GM21423 (cell line): ENCODE data around the gene DNAH11.
"Not testable (repeated sequence)": the region's sequence is repeated elsewhere in the genome, so short reads cannot be mapped to it uniquely, and the experiment has no call there.

ENCODE experiments used
- ATAC-seq: cut with Tn5 transposase; IDR thresholded peaks from one replicate; pipeline ENCODE4 v1.9.1; 2021; ENCODE audit warnings: mild to moderate bottlenecking, moderate library complexity; ENCODE audit not compliant: unreplicated experiment

DNAH11 gene

DNA sequence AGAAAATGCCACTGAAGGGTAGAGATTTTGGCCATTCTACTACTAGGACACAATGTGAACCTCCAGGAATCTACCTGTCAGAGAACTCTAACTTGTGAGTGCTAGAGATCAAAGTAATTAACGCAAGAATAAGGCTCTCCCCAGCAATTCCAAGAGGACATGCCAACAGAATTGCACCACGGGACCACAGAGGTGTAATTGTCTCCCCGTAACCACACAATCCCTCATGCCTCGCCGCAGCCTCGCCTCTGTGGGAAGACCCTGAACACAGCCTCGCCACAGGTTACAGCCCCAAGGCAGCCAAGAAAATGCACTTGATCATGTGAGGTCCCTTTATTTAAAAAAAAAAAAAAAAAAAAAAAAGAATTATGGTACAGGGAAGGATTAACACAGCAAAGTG lies 373.3 kb downstream of the DNAH11 start:
- no peak for ATAC-seq

DNA sequence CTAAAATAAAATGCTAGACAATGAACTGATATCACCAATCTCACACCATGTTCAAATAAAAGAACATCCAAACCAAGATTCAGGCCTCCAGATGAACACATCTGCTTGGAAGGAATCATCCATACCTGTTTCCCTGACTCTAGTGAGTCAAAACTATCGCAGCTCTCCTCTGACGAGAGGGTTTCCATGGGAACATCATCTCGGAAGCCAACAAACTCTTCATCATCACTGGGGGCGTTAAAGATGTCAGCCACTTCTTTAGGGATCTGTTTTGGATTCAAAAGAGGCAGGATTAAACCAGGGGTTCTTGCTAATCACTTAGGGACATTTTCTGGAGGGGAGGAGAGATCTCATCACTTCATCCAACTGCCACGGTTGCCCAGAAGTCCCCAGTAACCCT lies 373.8 kb downstream of the DNAH11 start:
- ATAC-seq = no peak

DNA sequence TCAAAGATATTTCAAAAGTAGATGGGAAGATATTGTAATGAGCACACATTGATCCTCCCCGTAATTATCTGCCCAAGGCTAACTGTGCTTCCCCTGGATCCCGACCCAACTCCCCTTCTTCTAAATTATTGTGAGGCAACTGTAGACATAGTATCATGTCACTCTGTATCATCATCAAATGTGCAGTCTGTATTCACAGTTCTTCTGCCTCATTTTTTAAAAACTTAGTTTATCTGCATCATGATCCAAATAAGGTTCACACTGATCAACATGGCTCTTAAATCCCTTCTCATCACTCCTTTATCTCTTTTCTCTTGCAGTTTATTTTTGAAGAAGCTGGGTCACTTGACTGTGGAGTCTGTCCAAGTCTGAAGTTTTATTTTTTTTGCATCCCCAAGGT lies 375.4 kb downstream of the DNAH11 start:
- no peak for ATAC-seq

DNA sequence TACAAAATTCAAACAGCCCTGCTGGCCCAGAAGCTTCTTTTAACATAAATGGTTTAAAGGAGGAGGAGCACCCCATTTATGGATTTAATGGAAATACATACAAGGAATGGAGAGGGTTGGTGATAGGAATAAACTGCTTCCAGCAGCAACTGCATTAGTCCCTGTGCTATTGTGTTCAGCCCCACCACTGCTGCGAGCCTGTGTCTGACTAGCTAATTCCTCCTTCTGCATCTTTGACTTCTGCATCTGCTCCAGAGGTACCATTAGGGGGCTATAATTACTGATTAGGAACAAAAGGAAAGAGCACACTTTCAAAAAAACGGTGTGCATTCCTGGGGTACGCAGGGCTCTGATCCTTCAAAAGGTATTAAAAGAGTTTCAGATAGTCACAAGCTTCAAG lies 378.1 kb downstream of the DNAH11 start:
- ATAC-seq = no peak

DNA sequence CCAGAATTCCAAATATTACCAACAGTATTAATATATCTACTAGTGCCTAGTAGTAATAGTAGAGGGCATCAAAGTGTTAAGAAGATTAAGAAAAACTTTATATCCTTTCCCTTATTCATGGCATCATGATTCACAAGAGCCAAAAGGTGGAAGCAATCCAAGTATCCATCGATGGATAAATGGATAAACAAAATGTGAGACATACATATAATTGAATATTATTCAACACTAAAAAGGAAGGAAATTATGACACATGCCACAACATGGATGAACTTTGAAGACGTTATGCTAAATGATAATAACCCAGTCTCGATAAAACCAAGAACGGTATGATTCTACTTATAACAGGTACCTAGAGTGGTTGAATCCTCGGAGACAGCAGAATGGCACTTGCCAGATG lies 379.8 kb downstream of the DNAH11 start:
- no peak for ATAC-seq

DNA sequence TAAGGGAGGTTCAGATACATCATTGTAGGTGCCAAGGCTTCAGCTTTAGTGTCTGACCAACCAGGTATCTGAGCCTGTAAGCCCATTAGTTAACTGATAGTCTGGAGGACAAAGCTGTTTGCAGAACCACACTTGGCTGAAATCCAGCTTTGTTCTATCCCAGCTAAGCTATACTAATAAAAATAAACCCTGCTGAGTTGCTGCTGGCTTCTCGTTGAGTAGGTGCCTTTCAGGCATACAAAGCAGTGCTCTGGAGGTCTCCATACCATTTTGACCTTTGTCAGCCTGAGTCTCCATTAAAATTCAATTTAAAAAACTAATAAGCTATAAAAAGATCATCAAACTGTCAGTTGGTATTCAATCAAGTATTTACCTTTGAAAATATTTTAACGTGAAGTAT lies 380.8 kb downstream of the DNAH11 start:
- ATAC-seq = no peak

DNA sequence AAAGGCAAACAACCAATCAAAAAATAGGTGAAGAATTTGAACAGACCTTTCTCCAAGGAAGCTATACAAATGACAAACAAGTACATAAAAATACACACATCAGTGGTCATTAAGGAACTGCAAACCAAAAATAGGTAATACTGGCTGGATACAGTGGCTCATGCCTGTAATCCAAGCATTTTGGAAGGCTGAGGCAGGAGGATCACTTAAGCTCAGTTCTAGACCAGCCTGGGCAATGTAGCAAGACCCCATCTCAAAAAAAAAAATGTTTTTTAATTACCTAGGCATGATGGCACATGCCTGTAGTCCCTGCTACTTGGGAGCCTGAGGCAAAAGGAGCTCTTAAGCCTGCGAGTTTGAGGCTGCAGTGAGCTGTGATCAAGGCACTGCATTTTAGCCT lies 383.6 kb downstream of the DNAH11 start:
- ATAC-seq = no peak

DNA sequence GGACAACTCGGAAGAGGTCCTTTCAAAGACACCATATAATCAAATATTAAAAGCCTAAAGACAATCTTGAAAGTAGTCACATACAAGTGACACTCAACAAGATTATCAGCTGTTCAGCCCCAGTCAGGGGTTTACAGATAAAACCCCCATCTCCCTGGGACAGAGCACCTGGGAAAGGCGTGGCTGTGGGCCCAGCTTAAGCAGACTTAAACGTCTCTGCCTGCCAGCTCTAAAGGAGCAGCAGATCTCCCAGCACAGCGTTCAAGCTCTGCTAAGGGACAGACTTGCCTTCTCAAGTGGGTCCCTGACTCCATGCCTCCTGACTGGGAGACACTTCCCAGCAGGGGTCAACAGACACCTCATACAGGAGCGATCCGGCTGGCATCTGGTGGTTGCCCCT lies 384.9 kb downstream of the DNAH11 start:
- no peak for ATAC-seq

DNA sequence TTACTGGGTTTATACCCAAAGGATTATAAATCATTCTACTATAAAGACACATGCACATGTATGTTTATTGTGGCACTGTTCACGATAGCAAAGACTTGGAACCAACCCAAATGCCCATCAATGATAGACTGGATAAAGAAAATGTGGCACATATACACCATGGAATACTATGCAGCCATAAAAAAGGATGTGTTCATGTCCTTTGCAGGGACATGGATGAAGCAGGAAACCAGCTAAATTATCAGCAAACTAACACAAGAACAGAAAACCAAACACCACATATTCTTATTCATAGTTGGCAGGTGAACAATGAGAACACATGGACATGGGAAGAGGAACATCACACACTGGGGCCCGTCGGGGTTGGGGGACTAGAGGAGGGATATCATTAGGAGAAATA lies 390.5 kb downstream of the DNAH11 start:
- ATAC-seq = not testable (repeated sequence)

DNA sequence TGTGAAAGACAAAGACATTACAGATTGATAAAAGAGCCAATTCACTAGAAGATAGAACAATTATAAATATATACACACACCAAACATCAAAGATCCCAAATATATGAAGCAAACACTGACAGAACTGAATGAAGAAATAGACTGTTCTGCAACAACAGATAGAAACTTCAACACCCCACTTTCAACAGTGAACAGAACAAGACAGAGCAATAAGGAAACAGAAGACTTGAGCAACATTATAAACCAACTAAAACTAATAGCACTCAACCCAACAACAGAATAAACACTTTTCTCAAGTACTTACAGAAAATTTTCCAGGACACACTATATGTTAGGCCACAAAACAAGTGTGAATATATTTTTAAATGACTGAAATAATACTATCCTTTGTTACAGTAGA lies 392.0 kb downstream of the DNAH11 start:
- no peak for ATAC-seq

DNA sequence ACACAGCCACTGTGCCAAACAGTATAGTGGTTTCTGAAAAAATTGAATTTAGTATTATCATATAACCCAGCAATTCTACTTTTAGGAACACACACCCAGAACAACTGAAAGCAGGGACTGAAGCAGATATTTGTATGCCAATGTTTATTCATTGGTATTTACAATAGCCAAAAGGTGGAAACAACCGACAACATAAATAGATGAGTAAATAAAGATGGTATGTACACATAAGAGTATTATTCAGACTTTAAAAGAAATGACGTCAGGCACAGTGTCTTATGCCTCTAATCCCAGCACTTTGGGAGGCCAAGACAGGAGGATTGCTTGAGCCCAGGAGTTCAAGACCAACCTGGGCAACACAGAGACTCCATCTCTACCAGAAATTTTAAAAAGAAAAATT lies 395.6 kb downstream of the DNAH11 start:
- no peak for ATAC-seq

DNA sequence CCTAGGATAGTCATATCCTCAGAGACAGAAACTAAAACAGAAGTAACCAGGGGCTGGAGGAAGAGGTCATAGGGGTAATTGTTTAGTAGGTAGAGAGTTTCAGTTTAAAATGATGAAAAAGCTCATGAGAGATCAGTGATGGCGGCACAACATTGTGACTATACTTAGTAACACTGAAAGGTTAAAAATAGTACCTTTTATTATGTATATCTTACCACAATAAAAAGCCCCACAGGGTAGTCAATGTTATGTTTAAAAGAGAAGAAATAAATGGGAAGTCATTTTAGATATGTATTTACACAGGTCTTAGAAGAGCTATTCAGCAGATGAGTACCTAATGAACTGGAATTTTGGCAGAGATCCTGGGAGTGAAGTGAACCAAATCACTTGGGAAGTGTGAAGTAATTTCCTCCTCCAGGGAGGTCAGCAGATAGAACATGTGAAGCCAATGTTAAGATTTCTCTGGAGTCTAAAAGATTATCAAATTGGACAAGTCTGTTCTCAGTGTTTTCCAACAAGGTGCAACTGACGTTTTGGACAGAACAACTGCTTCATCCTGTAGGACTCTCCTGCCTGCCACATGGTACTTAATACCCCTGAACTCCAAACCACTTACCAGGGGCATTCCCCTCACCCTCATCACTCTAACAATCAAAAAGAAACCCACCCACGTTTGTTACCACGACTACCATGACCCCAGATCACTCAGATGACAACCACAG lies 396.5 kb downstream of the DNAH11 start:
- ATAC-seq = peak; percentile 64

DNA sequence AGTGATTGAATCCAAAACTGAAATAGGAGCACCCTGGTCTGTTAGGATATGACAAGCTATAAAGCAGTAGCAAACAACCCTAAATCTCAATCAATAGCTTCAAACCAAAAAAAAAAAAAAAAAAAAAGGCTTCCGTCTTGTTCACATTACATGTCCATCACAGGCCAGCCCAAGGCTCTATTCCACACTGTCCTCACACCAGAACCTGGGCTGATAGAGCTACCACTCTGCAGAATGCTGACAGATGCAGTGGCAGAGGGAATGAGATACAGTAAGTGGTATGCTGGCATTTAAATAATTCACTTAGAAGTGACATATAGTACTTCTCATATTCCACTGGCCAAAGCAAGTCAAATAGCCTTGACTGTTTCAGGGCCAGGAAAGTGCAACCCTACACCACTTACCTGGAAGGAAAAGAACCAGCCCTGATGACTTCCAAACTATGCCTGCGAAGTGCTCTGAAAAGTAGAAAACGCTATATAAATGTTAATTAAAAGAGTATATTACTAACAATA lies 397.1 kb downstream of the DNAH11 start:
- ATAC-seq = no peak

DNA sequence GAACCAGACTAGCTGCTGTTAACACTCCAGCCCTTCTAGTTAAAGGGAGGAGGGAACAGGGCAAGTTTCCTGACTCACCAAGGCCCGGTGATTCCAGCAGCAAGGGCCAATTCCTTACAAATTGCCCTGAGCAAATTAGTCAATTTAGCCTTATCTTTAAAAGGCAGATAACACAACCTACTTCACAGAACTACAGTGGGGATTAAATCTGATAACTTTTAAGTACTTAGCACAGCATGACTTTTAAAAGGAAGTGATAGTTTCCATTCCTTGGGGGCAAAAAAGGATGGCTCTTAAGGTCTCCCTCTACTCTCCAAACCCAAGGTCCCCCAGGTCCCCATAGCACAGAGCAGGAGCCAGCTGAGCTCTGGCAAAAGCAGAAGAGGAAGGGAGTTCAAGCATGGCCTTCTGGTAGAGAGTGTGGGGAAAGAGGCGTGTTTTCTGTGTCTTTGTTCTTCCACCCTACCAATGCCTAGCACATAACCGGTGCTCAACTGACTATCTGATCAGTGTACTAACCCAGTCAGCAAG lies 398.8 kb downstream of the DNAH11 start:
- ATAC-seq = peak; percentile 24

DNA sequence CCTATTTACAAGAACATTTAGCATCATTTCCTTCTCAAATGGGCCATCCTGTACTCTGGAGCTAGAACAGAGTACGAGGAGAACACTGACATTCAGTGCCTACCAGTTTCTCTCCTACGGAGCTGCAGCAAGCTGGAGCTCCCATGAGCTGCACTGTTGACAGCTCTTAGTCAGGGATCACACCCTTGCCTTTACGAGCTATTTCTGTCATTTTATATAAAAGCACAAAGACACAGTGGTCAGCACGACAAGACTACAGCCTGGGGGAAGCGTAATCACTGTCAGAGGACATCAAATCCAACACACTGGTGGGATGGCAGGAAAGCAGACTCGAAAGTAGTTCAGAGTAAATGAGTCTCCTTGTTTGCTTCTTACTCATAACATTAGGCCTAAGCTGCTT lies 400.1 kb downstream of the DNAH11 start:
- ATAC-seq = no peak

DNA sequence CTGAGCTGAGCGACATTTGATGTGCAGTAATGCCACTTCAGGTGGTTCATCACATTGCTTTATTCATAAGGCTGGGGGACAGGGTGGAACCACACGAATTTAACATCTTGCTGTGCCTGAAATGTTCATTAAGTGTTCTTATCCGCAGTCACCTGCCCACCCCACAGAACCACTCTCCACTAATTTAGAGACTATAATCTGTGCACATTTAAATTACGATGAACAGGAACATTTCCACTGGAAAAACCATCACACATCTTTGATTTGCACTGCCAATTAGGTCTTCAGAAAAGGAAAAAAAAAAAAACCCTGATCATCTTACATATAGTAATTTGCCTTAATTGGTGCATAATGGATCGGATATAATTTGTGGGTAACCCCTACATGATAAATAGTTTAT lies 400.6 kb downstream of the DNAH11 start:
- ATAC-seq = no peak

DNA sequence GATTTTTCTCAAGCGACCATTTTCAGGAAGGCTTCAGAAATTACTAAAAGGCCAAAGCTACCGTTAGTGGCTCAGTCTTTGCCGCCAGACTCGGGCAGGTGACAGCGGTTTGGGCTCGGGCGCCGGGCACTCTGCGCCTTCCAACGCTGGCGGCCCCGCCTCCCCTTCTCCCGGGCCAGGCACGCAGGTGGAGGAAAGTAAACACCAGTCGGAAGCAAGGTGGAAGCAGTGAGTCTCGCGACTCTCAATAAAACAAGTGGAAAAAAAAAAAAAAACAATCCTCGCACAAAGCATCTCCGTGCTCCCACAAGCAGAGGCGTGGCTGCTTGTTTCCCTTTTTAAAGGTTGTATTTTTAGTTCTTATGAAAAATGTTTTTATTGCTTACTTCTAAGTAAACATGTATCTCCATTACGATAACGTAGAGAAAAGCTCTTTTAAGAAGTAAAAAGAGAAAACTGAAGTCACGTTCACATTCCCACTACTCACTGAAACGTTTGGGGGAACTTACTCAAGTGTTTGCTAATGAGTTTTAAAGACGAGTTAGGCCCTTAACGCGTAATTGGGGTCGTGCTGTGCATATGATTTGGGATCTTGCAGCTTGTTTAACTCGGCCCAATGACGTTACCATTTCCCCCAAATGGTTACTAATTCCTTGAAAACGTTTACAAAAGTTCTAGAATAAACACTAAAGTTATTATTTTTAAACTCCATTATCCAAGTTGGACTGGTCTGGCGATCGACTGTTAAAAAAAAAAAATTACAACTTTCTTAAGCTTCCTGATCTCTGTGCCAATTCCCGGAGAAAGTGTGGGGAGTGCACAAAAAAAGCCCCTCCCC lies 402.0 kb downstream of the DNAH11 start:
- no peak for ATAC-seq

DNA sequence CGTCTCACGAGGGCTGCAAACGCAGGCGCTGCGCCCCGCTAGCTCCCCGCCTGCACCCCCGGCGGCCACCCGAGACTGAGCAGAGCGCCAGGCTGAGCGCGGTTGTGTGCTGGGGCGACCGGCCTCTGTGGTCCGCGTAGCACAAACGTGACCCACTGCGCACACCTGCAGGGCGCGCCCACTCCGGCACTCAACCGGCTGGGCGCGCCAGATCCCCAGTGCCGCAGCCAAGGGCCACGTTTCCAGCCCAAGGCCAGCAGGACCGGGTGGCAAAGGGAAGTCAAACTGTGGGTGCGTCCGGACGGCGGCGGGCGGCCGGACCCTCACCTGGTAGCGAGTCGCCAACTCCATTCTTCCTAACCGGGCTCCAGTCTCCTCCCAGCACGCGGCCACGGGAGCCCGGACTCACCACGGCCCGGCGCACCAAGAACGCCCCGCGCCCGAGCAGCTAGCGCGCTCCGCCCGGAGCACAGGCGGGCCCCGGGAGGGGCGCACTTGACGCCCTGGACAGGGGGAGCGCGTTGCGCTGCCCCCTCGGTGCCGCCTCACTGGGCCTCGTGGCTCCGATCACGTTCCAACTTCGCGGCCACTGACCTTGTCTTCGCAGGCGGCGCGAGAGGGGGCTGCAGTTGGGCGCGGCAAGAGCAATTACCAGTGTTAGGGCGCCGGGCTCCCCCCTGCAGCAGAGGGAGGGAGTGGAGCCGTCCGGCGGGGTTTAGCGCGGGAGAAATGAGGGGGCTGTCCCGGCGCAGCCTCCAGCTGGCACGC lies 402.8 kb downstream of the DNAH11 start, which contains the start of gene CDCA7L:
Gene CDCA7L (minus strand): TSS at position 446 of the 768 bp plus-strand sequence. CDS start 95 bp downstream, at position 351.
- ATAC-seq = peak; percentile 74

DNA sequence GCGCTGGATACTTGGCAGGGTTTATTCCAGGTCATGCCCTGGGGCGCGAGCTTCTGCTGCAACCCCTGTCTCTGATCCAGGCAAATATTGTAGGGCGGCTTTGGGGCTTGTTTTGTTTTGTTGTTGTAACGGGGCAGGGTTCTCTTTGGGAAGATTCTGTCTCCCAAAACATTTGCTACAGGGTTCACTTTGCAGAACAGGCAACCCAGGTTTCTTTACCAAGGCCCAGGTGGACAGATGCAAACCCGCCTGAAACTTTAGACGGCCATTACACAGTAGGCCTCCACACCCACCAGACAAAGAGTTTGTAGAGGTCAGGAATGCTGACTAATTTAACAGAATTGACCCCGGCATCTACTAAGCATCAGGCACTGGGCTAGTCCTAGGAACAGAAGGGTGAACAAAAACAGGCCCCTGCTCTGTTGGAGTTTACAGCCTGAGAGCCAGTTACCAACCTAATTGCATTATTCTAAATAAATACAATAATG lies 403.4 kb downstream of the DNAH11 start:
- no peak for ATAC-seq

DNA sequence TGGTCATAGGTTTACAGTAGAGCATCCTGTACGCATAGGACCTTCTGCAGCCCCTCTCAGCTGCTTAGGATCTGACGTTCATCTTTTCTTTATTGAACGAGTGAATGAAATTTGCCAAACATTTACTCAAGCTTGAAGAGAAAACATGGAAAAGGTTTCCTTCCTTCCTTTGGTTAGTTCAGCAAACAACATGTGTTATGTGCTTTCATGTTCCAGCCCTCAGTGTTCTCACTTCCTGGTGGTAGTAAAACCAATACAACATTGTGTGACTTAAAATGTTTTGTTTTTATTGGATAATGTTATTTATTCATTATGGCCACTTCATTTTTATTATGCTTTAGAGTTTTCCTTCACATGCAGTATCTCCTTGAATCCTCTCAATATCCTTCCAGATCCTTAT lies 404.2 kb downstream of the DNAH11 start:
- ATAC-seq = no peak

DNA sequence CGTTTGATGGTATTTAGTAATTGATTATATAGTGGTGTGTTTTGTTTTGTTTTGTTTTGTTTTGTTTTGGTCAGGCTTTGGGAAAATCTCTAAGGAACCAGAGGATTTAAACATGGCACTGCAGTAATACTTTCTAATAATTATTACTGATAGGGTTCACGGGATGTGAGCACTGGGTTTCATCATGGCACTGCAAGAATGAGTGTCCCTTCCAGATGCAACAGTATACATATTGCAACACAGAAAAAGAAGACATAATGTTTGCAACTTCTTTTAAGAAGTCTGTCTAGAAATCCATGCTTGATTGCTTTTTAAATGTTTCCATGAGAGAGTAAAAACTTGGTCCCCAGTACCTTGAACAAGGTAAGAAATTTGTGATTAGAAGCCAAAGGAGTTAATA lies 405.1 kb downstream of the DNAH11 start:
- ATAC-seq = no peak
